GM21723 (cell line): ENCODE data around the gene OXA1L.
"Not testable (repeated sequence)": the region's sequence is repeated elsewhere in the genome, so short reads cannot be mapped to it uniquely, and the experiment has no call there.

ENCODE experiments used
- ATAC-seq: cut with Tn5 transposase; IDR thresholded peaks from one replicate; pipeline ENCODE4 v1.9.1; 2021; ENCODE audit warnings: mild to moderate bottlenecking, moderate library complexity; ENCODE audit not compliant: unreplicated experiment

Gene OXA1L

GRCh38 chr14:22797017-22797917 lies 30.8 kb downstream of the OXA1L start:
- ATAC-seq: no peak

- ATAC-seq: no peak
These were observed 32.0 kb downstream of the OXA1L start for GRCh38 chr14:22798528-22798927.

GRCh38 chr14:22800346-22800745 lies 33.9 kb downstream of the OXA1L start:
- no peak for ATAC-seq

GRCh38 chr14:22801716-22802115 lies 35.2 kb downstream of the OXA1L start:
- no peak for ATAC-seq

GRCh38 chr14:22802860-22803686 lies 36.6 kb downstream of the OXA1L start:
- peak; percentile 59 for ATAC-seq

- peak; percentile 39 for ATAC-seq
These were observed 37.1 kb downstream of the OXA1L start for GRCh38 chr14:22803687-22803974.

GRCh38 chr14:22805235-22805634 lies 38.7 kb downstream of the OXA1L start:
- ATAC-seq: not testable (repeated sequence)

GRCh38 chr14:22807432-22808087 lies 41.1 kb downstream of the OXA1L start:
- ATAC-seq: no peak

GRCh38 chr14:22808388-22809209 lies 42.1 kb downstream of the OXA1L start:
- ATAC-seq: no peak

GRCh38 chr14:22811722-22812121 lies 45.2 kb downstream of the OXA1L start:
- ATAC-seq: no peak

- no peak for ATAC-seq
These were observed 46.3 kb downstream of the OXA1L start for GRCh38 chr14:22812744-22813143.

GRCh38 chr14:22813145-22813544 lies 46.7 kb downstream of the OXA1L start:
- ATAC-seq: no peak

GRCh38 chr14:22814373-22814772 lies 47.9 kb downstream of the OXA1L start:
- no peak for ATAC-seq

- ATAC-seq: no peak
These were observed 48.6 kb downstream of the OXA1L start, which contains the start of gene SLC7A7 for GRCh38 chr14:22814941-22815713. Gene SLC7A7, minus strand, starts transcription at chr14:22815435. Its CDS starts 2,037 bp downstream, at chr14:22813398.

GRCh38 chr14:22819151-22819988 lies 52.9 kb downstream of the OXA1L start:
- no peak for ATAC-seq

GRCh38 chr14:22820731-22821130 lies 54.2 kb downstream of the OXA1L start:
- no peak for ATAC-seq

- no peak for ATAC-seq
These were observed 54.9 kb downstream of the OXA1L start for GRCh38 chr14:22821193-22822015.

GRCh38 chr14:22822016-22822570 lies 55.6 kb downstream of the OXA1L start:
- ATAC-seq: no peak
